ENCODE measurements around the gene FSCN2.

Gene FSCN2

GRCh38 chr17:81568416-81568815 is 40.2 kb downstream of the FSCN2 start:
- Histone ChIP-seq H3K4me3 (ENCODE audit: low read length) (no peak overlapping the region), H3K79me2 (ENCODE audit: low read length) (peaks cover 6% of the 10 kb centered on the region; the same call in 1 of the 2 replicates), H2AFZ (ENCODE audit: low read length) (no peak overlapping the region), H3K36me3 (replicated peaks; ENCODE audit: insufficient read depth, low read length) (peaks cover 5% of the 10 kb centered on the region), H3K9ac (ENCODE audit: low read length) (no peak overlapping the region), H3K9me2 (replicated peaks; ENCODE audit: insufficient read depth, low read length) (no peaks in the 10 kb centered on the region), H3K4me1 (ENCODE audit: low read length) (no peaks in the 10 kb centered on the region), H3K27ac (ENCODE audit: low read length) (no peak overlapping the region), H3K4me2 (ENCODE audit: low read depth, low read length) (no peak overlapping the region), H4K20me1 (ENCODE audit: insufficient read depth, low read length) (no peaks in the 10 kb centered on the region), H3K27me3 (replicated peaks; ENCODE audit: insufficient read depth, low read length) (no peaks in the 10 kb centered on the region), H3F3A (ENCODE audit: insufficient read depth, low read length) (no peaks in the 10 kb centered on the region), H3K9me3 (replicated peaks; ENCODE audit: insufficient read depth, low read length) (no peaks in the 10 kb centered on the region)
- TF ChIP-seq EZH2 (optimal IDR thresholded peaks at IDR 0.05; ENCODE audit: low read depth, low read length), result no peak
- no peak for TF ChIP-seq EZH2phosphoT487 (IDR thresholded peaks at IDR 0.05; ENCODE audit: low read length)
- no peak for TF ChIP-seq CTCF (IDR thresholded peaks at IDR 0.05; ENCODE audit: low read length)
- DNase-seq, result no peak

- H3K36me3 ChIP-seq (replicated peaks; ENCODE audit: insufficient read depth, low read length), result peaks cover 5% of the 10 kb centered on the region
- no peaks in the 10 kb centered on the region for H3K9me3 ChIP-seq (replicated peaks; ENCODE audit: insufficient read depth, low read length)
- no peak overlapping the region for H3K4me2 ChIP-seq (ENCODE audit: low read depth, low read length)
- no peak for TF ChIP-seq EZH2 (optimal IDR thresholded peaks at IDR 0.05; ENCODE audit: low read depth, low read length)
- no peak for TF ChIP-seq EZH2phosphoT487 (IDR thresholded peaks at IDR 0.05; ENCODE audit: low read length)
- TF ChIP-seq CTCF (IDR thresholded peaks at IDR 0.05; ENCODE audit: low read length), result no peak
- no peak overlapping the region for H3K27ac ChIP-seq (ENCODE audit: low read length)
- no peak overlapping the region for H3K9ac ChIP-seq (ENCODE audit: low read length)
- no peaks in the 10 kb centered on the region for H3K27me3 ChIP-seq (replicated peaks; ENCODE audit: insufficient read depth, low read length)
- peaks cover 13% of the 10 kb centered on the region; the same call in 1 of the 2 replicates for H3K79me2 ChIP-seq (ENCODE audit: low read length)
- H2AFZ ChIP-seq (ENCODE audit: low read length), result no peak overlapping the region
- H3K9me2 ChIP-seq (replicated peaks; ENCODE audit: insufficient read depth, low read length), result no peaks in the 10 kb centered on the region
- no peaks in the 10 kb centered on the region for H3K4me1 ChIP-seq (ENCODE audit: low read length)
- H3K4me3 ChIP-seq (ENCODE audit: low read length), result no peak overlapping the region
- no peaks in the 10 kb centered on the region for H4K20me1 ChIP-seq (ENCODE audit: insufficient read depth, low read length)
- H3F3A ChIP-seq (ENCODE audit: insufficient read depth, low read length), result no peaks in the 10 kb centered on the region
- no peak for DNase-seq
Observed at GRCh38 chr17:81569986-81570514, 41.9 kb downstream of the FSCN2 start.

- Histone ChIP-seq H3K79me2 (ENCODE audit: low read length) (peaks cover 19% of the 10 kb centered on the region), H3K4me2 (ENCODE audit: low read depth, low read length) (no peak overlapping the region), H3K27ac (ENCODE audit: low read length) (no peak overlapping the region), H3K27me3 (replicated peaks; ENCODE audit: insufficient read depth, low read length) (no peaks in the 10 kb centered on the region), H3K4me3 (ENCODE audit: low read length) (no peak overlapping the region), H2AFZ (ENCODE audit: low read length) (no peak overlapping the region), H3K9ac (ENCODE audit: low read length) (no peak overlapping the region), H3F3A (ENCODE audit: insufficient read depth, low read length) (no peaks in the 10 kb centered on the region), H3K9me2 (replicated peaks; ENCODE audit: insufficient read depth, low read length) (no peaks in the 10 kb centered on the region), H3K36me3 (replicated peaks; ENCODE audit: insufficient read depth, low read length) (peaks cover 5% of the 10 kb centered on the region), H3K9me3 (replicated peaks; ENCODE audit: insufficient read depth, low read length) (no peaks in the 10 kb centered on the region), H4K20me1 (ENCODE audit: insufficient read depth, low read length) (no peaks in the 10 kb centered on the region), H3K4me1 (ENCODE audit: low read length) (no peaks in the 10 kb centered on the region)
- TF ChIP-seq EZH2phosphoT487 (IDR thresholded peaks at IDR 0.05; ENCODE audit: low read length), result no peak
- no peak for TF ChIP-seq CTCF (IDR thresholded peaks at IDR 0.05; ENCODE audit: low read length)
- DNase-seq, result no peak
Observed at GRCh38 chr17:81570964-81571363, 42.8 kb downstream of the FSCN2 start.

All from MM.1S (cell line).